Loucy (cell line): Measurements from ENCODE around the gene FAM200C.

ENCODE experiments used
- CTCF ChIP-seq: fragments of 200-600 bp; sonication (generic); conservative IDR thresholded peaks from 2 replicates; pipeline ENCODE4 v1.5.1; 2014; ENCODE audit warnings: mild to moderate bottlenecking, antibody characterized with exemption, low read length
- EZH2phosphoT487 ChIP-seq: fragments of 200-600 bp; IDR thresholded peaks from 2 replicates; pipeline ENCODE4 v1.6.1; 2018; ENCODE audit warnings: antibody characterized with exemption, mild to moderate bottlenecking, moderate library complexity, borderline replicate concordance

GRCh38 chr5:160357861-160358411 lies 41.9 kb downstream of the FAM200C start:
- TF ChIP-seq CTCF (no peak), EZH2phosphoT487 (no peak)
